Breast epithelium (tissue), 3 donors: ENCODE measurements around the gene SEC16A.

Experiments used
- CTCF ChIP-seq, 3 donors: fragments of 450-650 bp; IDR thresholded peaks; one replicate each; pipeline ENCODE4 v1.5.1; 2016 to 2017; ENCODE audit warnings: antibody characterized with exemption in 3 of 3, mild to moderate bottlenecking in 3 of 3, moderate library complexity in 3 of 3
- POLR2A ChIP-seq: fragments of 450-650 bp; IDR thresholded peaks from one replicate; pipeline ENCODE4 v1.6.1; 2016; ENCODE audit warnings: antibody characterized with exemption, mild to moderate bottlenecking, moderate library complexity
- POLR2AphosphoS5 ChIP-seq, 3 donors: sonication (generic); formaldehyde crosslinking; IDR thresholded peaks; one replicate each; pipeline ENCODE4 v1.6.1; 2017; ENCODE audit warnings: antibody characterized with exemption in 3 of 3

DNA sequence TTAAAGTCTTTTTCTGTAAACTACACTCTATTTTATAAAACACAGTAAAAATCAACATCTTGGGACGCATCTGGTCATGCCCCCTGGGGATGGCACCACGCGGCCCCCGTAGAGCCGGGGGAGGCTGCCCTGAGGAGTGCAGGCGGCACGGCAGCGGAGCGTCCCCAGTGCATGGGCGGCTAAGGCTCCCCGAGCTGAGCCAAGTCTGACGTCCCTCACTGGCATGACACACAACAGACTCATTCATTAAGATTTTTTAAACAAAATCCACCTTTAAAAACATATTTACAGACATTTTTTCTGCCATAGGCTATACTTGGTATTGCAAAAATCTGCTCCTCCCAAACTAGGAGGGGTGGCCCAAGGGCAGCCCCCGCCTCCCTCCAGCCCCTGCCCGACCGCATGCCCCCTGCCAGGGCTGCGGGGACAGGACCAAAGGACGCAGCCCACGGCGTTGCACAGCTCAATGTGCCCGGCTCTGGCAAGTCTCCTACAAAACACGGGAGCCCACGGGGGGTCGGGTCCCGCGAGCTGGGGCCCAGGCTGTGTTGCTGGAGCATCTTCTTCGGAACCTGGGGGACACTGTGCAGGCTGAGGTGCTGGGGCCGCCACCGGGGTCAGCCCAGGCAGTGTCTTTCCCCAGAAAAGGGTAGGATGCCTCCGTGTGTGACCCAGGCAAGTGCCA lies 11.8 kb upstream of the SEC16A start:
- no peak for TF ChIP-seq CTCF (IDR thresholded peaks at IDR 0.05)
- TF ChIP-seq POLR2A: no peak
- TF ChIP-seq POLR2AphosphoS5 (IDR thresholded peaks at IDR 0.05): no peak
